NT2/D1 (cell line): ENCODE data around the gene CPED1.

Source experiments
- SUZ12 ChIP-seq: IDR thresholded peaks from 2 replicates; pipeline ENCODE4 v1.6.1; 2011; ENCODE audit not compliant: insufficient read length, insufficient read depth; ENCODE audit errors: extremely low read depth
- ZNF274 ChIP-seq: IDR thresholded peaks from 2 replicates; pipeline ENCODE4 v1.6.1; 2011; ENCODE audit warnings: mild to moderate bottlenecking, low read depth, low read length

DNA sequence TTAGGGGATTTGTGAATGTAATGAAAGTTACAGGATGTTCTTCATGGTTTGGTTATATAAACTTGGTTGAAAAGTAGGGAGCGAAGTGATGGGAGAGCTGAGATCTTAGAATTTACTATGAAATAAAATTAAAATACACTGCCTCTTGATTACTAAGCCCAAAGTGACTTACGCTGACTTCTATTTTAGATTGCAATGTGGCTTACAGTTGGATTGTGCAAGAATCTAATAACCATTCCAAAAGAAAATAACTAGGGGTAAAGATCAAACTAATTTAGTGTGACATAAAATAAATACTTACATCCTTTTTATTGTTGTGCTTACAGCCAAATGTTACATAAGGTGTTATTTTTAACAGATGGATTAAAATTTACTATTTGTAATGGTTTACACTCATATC is 355.6 kb downstream of the CPED1 start:
- no peak for TF ChIP-seq ZNF274
- TF ChIP-seq SUZ12 = no peak
